HepG2 (cell line): ENCODE data around the gene SNX13. TPM values are rescaled to one million over a fixed set of nuclear protein-coding genes. Genes with fewer than 3 reads are reported as not detected.

Experiments used
- ATAC-seq: fragments of 200-7000 bp; cut with Tn5 transposase; 3 replicates; pipeline ENCODE4 v1.9.1; 2020; ENCODE audit warnings: mild to moderate bottlenecking, moderate library complexity
- BruUV-seq: library from RNA; stranded (reverse); fragments of 400-500 nt; replicated peaks from 2 replicates; lab custom pipeline; 2021; lab: Mats Ljungman, UMichigan
- CTCF ChIA-PET: fragments of 300-600 bp; formaldehyde crosslinking; extraction: SDS; loops from one replicate; lab custom pipeline; 2021; ENCODE audit warnings: low total read pairs, inconsistent platforms, low intra/inter-chr PET ratio; lab: Yijun Ruan, JAX
- POLR2A ChIA-PET: fragments of 350-600 bp; sonication (Branson Sonifier 250); formaldehyde crosslinking; loops from one replicate; lab custom pipeline; 2020; ENCODE audit warnings: antibody characterized with exemption, inconsistent platforms; lab: Yijun Ruan, JAX
- DNase-seq: peaks from one replicate; pipeline ENCODE4 v3.0.0-alpha.2; 2015; ENCODE audit warnings: low spot score
- FAIRE-seq: peaks from 3 replicates; lab custom pipeline; 2011; peaks lifted over from hg19 to GRCh38; lab: Jason Lieb, UNC
- H2AFZ ChIP-seq: one replicate; pipeline ENCODE4 v1.6.1; 2011; ENCODE audit warnings: low read length, inconsistent platforms
- H3K27ac ChIP-seq: fragments of 300-600 bp; 3 replicates; pipeline ENCODE4 v1.8.0; 2011; ENCODE audit warnings: mixed run types, mild to moderate bottlenecking, mixed read lengths, low read length, inconsistent platforms; ENCODE audit not compliant: insufficient read depth; ENCODE audit errors: extremely low read length
- H3K27me3 ChIP-seq, 2 experiments: fragments of 200-600 bp in 1 of 2; 2 replicates in 1 of 2; 3 replicates in 1 of 2; pipeline versions ENCODE4 v1.6.0 to v1.8.0; 2011; ENCODE audit warnings: low read length in 2 of 2, mild to moderate bottlenecking in 2 of 2, moderate library complexity in 2 of 2, inconsistent platforms in 1 of 2; ENCODE audit not compliant: insufficient read depth in 2 of 2, control insufficient read depth in 1 of 2
- H3K36me3 ChIP-seq, 2 experiments: fragments of 200-600 bp in 1 of 2; replicated peaks in 1 of 2; 2 replicates in 1 of 2; 3 replicates in 1 of 2; pipeline versions ENCODE4 v1.5.1 to v1.8.0; 2011; ENCODE audit warnings: low read length in 2 of 2, inconsistent platforms in 1 of 2; ENCODE audit not compliant: insufficient read depth in 2 of 2, control insufficient read depth in 1 of 2
- H3K4me1 ChIP-seq: 2 replicates; pipeline ENCODE4 v1.5.1; 2012; ENCODE audit warnings: low read length, inconsistent platforms; ENCODE audit not compliant: insufficient read depth
- H3K4me2 ChIP-seq: 2 replicates; pipeline ENCODE4 v1.6.0; 2011; ENCODE audit warnings: low read depth, low read length, inconsistent platforms
- H3K4me3 ChIP-seq, 3 experiments: fragments of 200-600 bp in 1 of 3; sonication (generic), shearing (Covaris generic) in 1 of 3; replicated peaks in 1 of 3; 2 replicates each; pipeline ENCODE4 v1.5.1; 2011 to 2016; ENCODE audit warnings: low read length in 3 of 3, inconsistent platforms in 2 of 3, low read depth in 2 of 3, mild to moderate bottlenecking in 2 of 3, control low read depth in 1 of 3, mixed read lengths in 1 of 3; ENCODE audit not compliant: insufficient read depth in 1 of 3
- H3K79me2 ChIP-seq: one replicate; pipeline ENCODE4 v1.6.1; 2011; ENCODE audit warnings: low read length, inconsistent platforms; ENCODE audit not compliant: insufficient read depth
- H3K9ac ChIP-seq: 2 replicates; pipeline ENCODE4 v1.6.0; 2011; ENCODE audit warnings: mild to moderate bottlenecking, low read depth, low read length, inconsistent platforms; ENCODE audit not compliant: insufficient read depth
- H3K9me3 ChIP-seq: 2 replicates; pipeline ENCODE4 v1.5.1; 2012; ENCODE audit warnings: mild to moderate bottlenecking, low read length
- H4K20me1 ChIP-seq: 2 replicates; pipeline ENCODE4 v1.6.0; 2011; ENCODE audit warnings: inconsistent platforms, mild to moderate bottlenecking, low read length, moderate library complexity; ENCODE audit not compliant: insufficient read depth
- ATF7-NPFF ChIP-seq: sonication (generic); formaldehyde crosslinking; IDR thresholded peaks from 2 replicates; pipeline ENCODE4 v1.8.1; 2023; ENCODE audit warnings: mild to moderate bottlenecking, low read depth, missing genetic modification reagents, moderate library complexity
- CREB3 ChIP-seq: sonication (generic); formaldehyde crosslinking; IDR thresholded peaks from 2 replicates; pipeline ENCODE4 v1.5.0; 2020; ENCODE audit warnings: missing genetic modification reagents
- GATA4 ChIP-seq: sonication (generic); IDR thresholded peaks from 2 replicates; pipeline ENCODE4 v1.6.1; 2016; ENCODE audit warnings: antibody characterized with exemption, low read depth, borderline replicate concordance
- GPN1 ChIP-seq: sonication (generic); formaldehyde crosslinking; IDR thresholded peaks from 2 replicates; pipeline ENCODE4 v1.5.1; 2020; ENCODE audit warnings: missing genetic modification reagents, borderline replicate concordance
- HNRNPUL1 ChIP-seq: fragments of 200-400 bp; formaldehyde crosslinking; IDR thresholded peaks from 2 replicates; pipeline ENCODE4 v1.6.1; 2017; ENCODE audit warnings: low read depth, mild to moderate bottlenecking, low read length, moderate library complexity
- MAFG ChIP-seq: sonication (generic); formaldehyde crosslinking; IDR thresholded peaks from 2 replicates; pipeline ENCODE4 v1.5.1; 2020; ENCODE audit warnings: mild to moderate bottlenecking, missing genetic modification reagents
- SNAPC2 ChIP-seq: sonication (generic); formaldehyde crosslinking; IDR thresholded peaks from 2 replicates; pipeline ENCODE4 v1.8.1; 2022; ENCODE audit warnings: mild to moderate bottlenecking, missing genetic modification reagents
- TAF15 ChIP-seq: fragments of 200-400 bp; formaldehyde crosslinking; IDR thresholded peaks from one replicate; pipeline ENCODE4 v1.6.1; 2018; ENCODE audit warnings: mild to moderate bottlenecking, low read depth, low read length; ENCODE audit not compliant: poor library complexity, severe bottlenecking
- ZFP41 ChIP-seq: sonication (generic); formaldehyde crosslinking; IDR thresholded peaks from 2 replicates; pipeline ENCODE4 v1.4.0; 2020; ENCODE audit warnings: mild to moderate bottlenecking, missing genetic modification reagents, borderline replicate concordance
- ZNF205 ChIP-seq: IDR thresholded peaks from 2 replicates; pipeline ENCODE4 v1.6.1; 2018; ENCODE audit warnings: missing biosample characterization, missing genetic modification reagents
- ZNF274 ChIP-seq: sonication (generic); formaldehyde crosslinking; IDR thresholded peaks from 2 replicates; pipeline ENCODE4 v1.5.1; 2020; ENCODE audit warnings: mild to moderate bottlenecking, missing genetic modification reagents
- ZNF44 ChIP-seq: sonication (generic); formaldehyde crosslinking; IDR thresholded peaks from 2 replicates; pipeline ENCODE4 v1.5.1; 2020; ENCODE audit warnings: mild to moderate bottlenecking, missing genetic modification reagents
- ZNF460 ChIP-seq: sonication (generic); formaldehyde crosslinking; IDR thresholded peaks from 2 replicates; pipeline ENCODE4 v1.5.1; 2020; ENCODE audit warnings: missing genetic modification reagents, mild to moderate bottlenecking, borderline replicate concordance
- WGBS: methylation state at CpG from one replicate; pipeline ENCODE4 v1.1.6; 2017; ENCODE audit warnings: low lambda C conversion rate; 5-methylcytosine and 5-hydroxymethylcytosine counted together
- in situ Hi-C: cut with HindIII; loops from 2 replicates; pipeline ENCODE4 v1.10.0; 2017; ENCODE audit warnings: low pct_unique_long_range_greater_than_20kb; ENCODE audit not compliant: extremely low pct_ligation_motif_present
- intact Hi-C: fragments of 100-400 bp; cut with micrococcal nuclease; formaldehyde crosslinking; loops from one replicate; pipeline ENCODE4 v1.10.0; 2022; ENCODE audit not compliant: unreplicated experiment
- polyA plus RNA-seq, 8 experiments: library from polyadenylated mRNA; depleted of rRNA in 3 of 8; stranded (reverse) in 7 of 8; unstranded in 1 of 8; fragments of >200 nt; fragmentation: Illumina TruSeq in 4 of 8; extraction: Trizol in 4 of 8; gene quantifications; 2 replicates each; pipeline versions ENCODE4 v1.2.1 to v1.2.3, GENCODE V29; 2011 to 2016; ENCODE audit warnings: low read depth in 4 of 8, missing spikeins in 1 of 8, mixed read lengths in 1 of 8; ENCODE audit not compliant: insufficient read depth in 1 of 8
- total RNA-seq, 5 experiments: library from RNA; depleted of rRNA; stranded (reverse); fragments of >200 nt; fragmentation: Illumina TruSeq; extraction: Trizol; gene quantifications; 2 replicates each; pipeline ENCODE4 v1.2.3, GENCODE V29; 2016; ENCODE audit warnings: low read depth in 1 of 5

The SNX13 gene
- total and polyA plus RNA-seq, 2 of the 13 experiments (the other 11 are each of a cell fraction or from before 2014, with no cell fraction given): 14.3 to 32.3 TPM

GRCh38 chr7:17829001-17829400 is 111.3 kb downstream of the SNX13 start (continued):
- TF ChIP-seq TAF15: no peak
- no peak for TF ChIP-seq ZNF205
- no peak for TF ChIP-seq HNRNPUL1

GRCh38 chr7:17822547-17823173 is 117.6 kb downstream of the SNX13 start:
- no peak for TF ChIP-seq ATF7-NPFF (CRISPR knock-in tag)
- TF ChIP-seq CREB3 (CRISPR knock-in tag): no peak
- TF ChIP-seq ZFP41 (CRISPR knock-in tag): no peak
- TF ChIP-seq ZNF460 (CRISPR knock-in tag): no peak
- no peak for TF ChIP-seq ZNF44 (CRISPR knock-in tag)
- TF ChIP-seq SNAPC2 (CRISPR knock-in tag): no peak
- TF ChIP-seq GATA4: no peak
- no peak for TF ChIP-seq GPN1 (CRISPR knock-in tag)
- no peak for TF ChIP-seq MAFG (CRISPR knock-in tag)
- TF ChIP-seq ZNF274: no peak
- H2AFZ ChIP-seq: no peak overlapping the region
- H3K4me3 ChIP-seq: no peak overlapping the region
- peaks cover 1 to 8% of the 10 kb centered on the region in 2 experiments; a peak in 1 of 5 replicates for H3K36me3 ChIP-seq
- no peak overlapping the region for H3K4me2 ChIP-seq
- H3K27me3 ChIP-seq: no peaks in the 10 kb centered on the region
- WGBS: 94% methylated on average over 3 of the region's 3 CpGs
- in situ Hi-C loops (no loop called here), intact Hi-C loops (no loop called here)
- ATAC-seq (no peak), DNase-seq (no peak), FAIRE-seq (no peak)
- H3K9me3 ChIP-seq: no peaks in the 10 kb centered on the region
- H3K79me2 ChIP-seq: no peaks in the 10 kb centered on the region
- CTCF ChIA-PET: no interaction called here
- POLR2A ChIA-PET: no interaction called here
- H3K4me1 ChIP-seq: no peaks in the 10 kb centered on the region
- no peaks in the 10 kb centered on the region for H4K20me1 ChIP-seq
- BruUV-seq: no TSS peak
- no peak overlapping the region for H3K27ac ChIP-seq
- H3K9ac ChIP-seq: no peak overlapping the region
